Measurements from ENCODE around the gene SAMD3. TPM values are rescaled to one million over a fixed set of nuclear protein-coding genes. Genes with fewer than 3 reads are reported as not detected.

SAMD3 gene
- total RNA-seq, 1 experiment from 2014 or later, result 0.39 TPM

DNA sequence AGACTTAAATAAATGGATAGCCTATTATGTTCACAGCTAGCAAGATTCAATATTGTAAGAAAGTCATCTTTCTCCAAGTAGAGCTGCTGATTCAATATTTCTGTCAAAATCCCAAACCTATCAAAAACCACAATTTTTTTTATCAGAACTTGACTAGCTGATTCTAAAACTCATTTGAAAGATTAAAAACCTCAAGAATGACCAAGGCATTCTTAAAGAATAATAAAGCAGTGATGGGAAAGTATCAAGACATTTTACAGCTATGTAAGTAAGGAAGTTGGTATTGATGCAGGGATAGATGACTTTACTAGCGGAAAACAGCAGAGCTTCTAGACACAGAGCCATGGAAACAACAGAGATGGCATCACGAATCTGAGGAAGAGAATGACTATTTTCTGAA lies 64.7 kb downstream of the SAMD3 start:
- no peak overlapping the region for H3K56ac ChIP-seq (ENCODE audit: insufficient read length, low read depth, low read length)
- no peaks in the 10 kb centered on the region for H3K79me2 ChIP-seq (ENCODE audit: insufficient read depth, low read length)
- H3K9me3 Mint-ChIP-seq, result peaks cover 9 to 12% of the 10 kb centered on the region in 2 experiments; a peak in 3 of 5 replicates
- H3K4me2 ChIP-seq (ENCODE audit: insufficient read depth, insufficient read length, low read length), result no peak overlapping the region
- DNase-seq, result no peak
- H3K27ac Mint-ChIP-seq, result no peak overlapping the region
- H3K9me3 ChIP-seq (ENCODE audit: control insufficient read depth, low read depth, low read length), result no peaks in the 10 kb centered on the region
- TF ChIP-seq CTCF (conservative IDR thresholded peaks at IDR 0.05), result no peak
- no peak overlapping the region for H2BK120ac ChIP-seq (ENCODE audit: low read depth, low read length, poor library complexity, severe bottlenecking)
- H3K4me1 ChIP-seq (ENCODE audit: insufficient read depth, low read length), result no peaks in the 10 kb centered on the region
- no peaks in the 10 kb centered on the region for H3K27me3 Mint-ChIP-seq (ENCODE audit: low read depth)
- H2BK15ac ChIP-seq (ENCODE audit: low read depth, low read length), result no peak overlapping the region
- H3K27ac ChIP-seq (ENCODE audit: insufficient read length, low read depth, low read length), result no peak overlapping the region
- H3K27me3 ChIP-seq (ENCODE audit: insufficient read depth, low read length), result no peaks in the 10 kb centered on the region
- H4K5ac ChIP-seq (ENCODE audit: insufficient read length, low read depth, low read length), result no peak overlapping the region
- no peak overlapping the region for H3T11ph ChIP-seq (ENCODE audit: low read length)
- H3K79me1 ChIP-seq (ENCODE audit: insufficient read depth, low read depth, low read length, poor library complexity, severe bottlenecking), result no peaks in the 10 kb centered on the region
- no peak overlapping the region for H4K8ac ChIP-seq (replicated peaks; ENCODE audit: insufficient read length, low read depth, low read length)
- no peak overlapping the region for H2BK20ac ChIP-seq (ENCODE audit: low read depth, low read length, poor library complexity, severe bottlenecking)
- no peak overlapping the region for H3K9ac ChIP-seq (ENCODE audit: extremely low read depth, insufficient read length, low read length)
- no CpG with 5 or more reads among the region's 2 CpGs for WGBS (ENCODE audit: extremely low coverage, insufficient read length, low lambda C conversion rate)
- no peaks in the 10 kb centered on the region for H3K23me2 ChIP-seq (ENCODE audit: insufficient read length, low read depth, low read length, poor library complexity, severe bottlenecking)
- no peaks in the 10 kb centered on the region for H4K20me1 ChIP-seq (ENCODE audit: control insufficient read depth, insufficient read depth, insufficient read length)
- no peak overlapping the region for H2AK5ac ChIP-seq (ENCODE audit: insufficient read length, low read length)
- no peak overlapping the region for H3K18ac ChIP-seq (ENCODE audit: insufficient read length, low read depth, low read length)
- no peak overlapping the region for H2AFZ ChIP-seq (ENCODE audit: low read length)
- H2BK12ac ChIP-seq (ENCODE audit: insufficient read length, low read depth, low read length), result no peak overlapping the region
- no peak overlapping the region for H3K14ac ChIP-seq (ENCODE audit: insufficient read depth, low read length)
- H3K4ac ChIP-seq (ENCODE audit: low read depth, low read length), result no peak overlapping the region
- H3K4me1 Mint-ChIP-seq, result peaks cover 6% of the 10 kb centered on the region in 2 experiments
- H3K36me3 Mint-ChIP-seq (ENCODE audit: insufficient read depth in 1 of 3, low read depth in 3 of 3), result peaks cover 0 to 18% (median 13%) of the 10 kb centered on the region in 3 experiments; a peak in 6 of 7 replicates
- no peak overlapping the region for H2BK5ac ChIP-seq (ENCODE audit: insufficient read length, low read length)
- H4K91ac ChIP-seq (ENCODE audit: insufficient read length, low read depth, low read length), result no peak overlapping the region
- no peak overlapping the region for H3K4me3 Mint-ChIP-seq
- H3K23ac ChIP-seq (ENCODE audit: insufficient read length, low read depth, low read length), result no peak overlapping the region
